GM18508 (cell line): ENCODE results near the gene HPCAL1.

ENCODE experiments used
- ATAC-seq: cut with Tn5 transposase; IDR thresholded peaks from one replicate; pipeline ENCODE4 v1.9.1; 2021; ENCODE audit warnings: moderate number of reproducible peaks; ENCODE audit not compliant: insufficient read depth, unreplicated experiment

The HPCAL1 gene

DNA sequence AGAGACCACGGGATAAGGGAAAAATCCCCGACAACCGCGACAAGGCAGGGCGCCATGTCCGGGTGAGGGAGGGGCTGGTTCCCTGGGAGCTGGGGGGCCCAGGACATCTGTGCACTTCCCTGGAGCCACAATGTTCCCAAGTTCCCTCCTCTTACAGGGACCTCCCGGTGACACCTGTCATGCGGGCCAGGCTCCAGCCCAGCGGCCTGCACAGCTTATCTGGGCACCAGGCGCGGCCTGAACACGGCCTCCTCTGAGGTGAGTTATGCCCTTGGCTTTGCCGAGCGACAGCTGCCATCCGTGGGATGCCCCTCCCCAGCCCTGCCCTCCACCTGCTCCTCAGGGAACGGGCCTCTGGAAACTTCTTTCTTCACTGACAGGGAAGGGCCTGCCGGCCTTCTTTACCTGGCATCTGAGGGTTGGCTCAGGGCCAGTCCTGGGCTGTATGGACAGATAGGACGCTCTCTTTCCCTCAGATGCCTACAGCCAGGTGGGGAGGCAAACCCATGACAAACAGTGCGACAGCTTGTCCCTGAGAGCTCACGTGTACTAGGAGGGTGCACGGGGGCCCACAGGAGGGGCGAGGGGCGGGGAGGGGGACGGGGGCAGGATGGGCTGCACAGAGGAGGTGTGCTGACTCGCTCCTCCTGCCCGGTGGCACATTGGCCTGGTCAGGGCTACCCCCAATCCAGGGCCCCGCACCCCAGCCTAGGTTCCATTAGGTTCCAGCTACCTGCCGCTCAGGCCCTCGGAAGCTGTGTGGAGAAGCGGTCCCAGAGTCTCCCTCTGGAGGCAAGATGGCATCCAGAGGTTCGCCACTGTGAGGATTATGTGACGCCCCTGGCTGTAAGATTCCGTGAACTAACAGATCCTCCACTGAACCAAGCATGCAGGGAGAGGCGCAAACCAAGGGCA lies 34.9 kb upstream of the HPCAL1 start:
- no peak for ATAC-seq

DNA sequence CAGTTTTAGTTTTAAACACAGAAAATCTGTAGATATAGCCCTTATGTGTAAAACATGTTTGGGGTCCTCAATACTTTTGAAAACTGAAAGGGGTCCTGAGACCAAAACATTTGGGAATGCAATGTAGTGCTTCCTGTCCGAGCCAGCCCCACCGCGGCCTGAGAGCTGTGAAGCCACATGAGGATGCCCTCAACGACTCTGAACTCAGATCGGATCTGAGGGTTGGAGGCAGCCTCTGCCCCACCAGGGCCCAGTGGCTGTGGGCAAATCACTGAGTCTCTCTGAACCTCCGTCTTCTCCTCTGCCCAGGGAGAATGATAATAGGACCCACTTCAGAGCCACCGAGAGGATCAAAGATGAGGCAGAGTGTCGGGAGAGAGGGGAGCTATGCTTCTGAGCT lies 33.4 kb upstream of the HPCAL1 start:
- no peak for ATAC-seq

DNA sequence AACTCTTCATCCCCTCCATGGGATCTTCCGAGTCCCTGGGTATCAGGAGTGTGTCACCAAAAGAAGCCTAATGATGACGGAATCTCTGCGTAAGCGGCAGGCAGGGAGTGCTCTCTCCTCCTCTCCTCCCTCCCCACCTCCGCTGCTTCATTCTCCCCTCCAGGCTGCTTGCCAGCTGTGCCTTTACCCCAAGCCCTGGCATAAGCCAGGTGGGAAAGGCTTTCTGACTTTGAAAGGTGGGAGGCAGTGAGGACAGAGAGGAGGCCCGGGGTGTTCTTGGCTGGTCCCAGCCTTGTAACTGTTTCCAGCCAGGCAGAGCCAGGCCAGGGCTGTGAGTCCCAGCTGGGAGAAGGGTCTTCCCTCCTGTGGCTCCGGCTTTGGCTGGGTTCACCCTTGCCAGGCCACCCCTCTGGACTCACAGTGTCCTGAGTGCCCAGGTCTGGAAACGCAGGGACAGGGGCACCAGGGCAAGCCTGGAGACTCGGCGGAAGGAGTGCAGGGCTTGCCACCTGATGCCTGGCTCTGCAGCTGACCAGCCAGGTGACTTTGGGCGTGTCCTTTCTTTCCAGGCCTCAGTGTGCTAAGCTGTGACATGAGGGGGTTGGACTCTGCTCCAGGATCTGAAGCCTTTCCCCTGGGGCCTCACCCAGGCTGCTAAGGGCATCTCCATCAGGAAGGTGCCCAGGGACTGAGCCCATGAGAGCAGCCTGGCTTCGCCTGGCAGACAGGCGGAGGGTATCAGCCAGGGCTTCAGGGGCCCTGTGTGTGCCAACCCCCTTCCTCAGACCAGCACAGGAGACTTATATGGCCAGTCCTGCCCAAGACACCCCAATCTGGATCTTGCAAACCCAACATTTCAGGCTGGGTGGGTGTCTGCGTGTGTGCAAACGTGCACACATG lies 32.7 kb upstream of the HPCAL1 start:
- no peak for ATAC-seq

DNA sequence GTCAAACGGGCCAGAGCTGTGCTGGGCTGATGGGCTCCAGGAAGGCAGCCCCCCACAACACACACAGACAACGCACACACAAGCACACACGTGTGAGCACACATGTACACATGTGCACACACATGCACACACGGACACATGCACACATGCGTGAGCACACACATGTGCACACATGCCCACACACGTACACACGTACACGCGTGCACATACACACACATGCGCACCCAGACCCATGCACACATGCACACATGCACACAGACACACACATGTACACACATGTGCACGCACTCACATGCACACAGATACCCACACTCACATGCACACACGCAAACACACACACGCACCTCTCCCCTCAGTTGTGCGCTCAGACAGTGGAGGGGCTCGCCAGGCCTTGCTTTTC lies 31.2 kb upstream of the HPCAL1 start:
- no peak for ATAC-seq

DNA sequence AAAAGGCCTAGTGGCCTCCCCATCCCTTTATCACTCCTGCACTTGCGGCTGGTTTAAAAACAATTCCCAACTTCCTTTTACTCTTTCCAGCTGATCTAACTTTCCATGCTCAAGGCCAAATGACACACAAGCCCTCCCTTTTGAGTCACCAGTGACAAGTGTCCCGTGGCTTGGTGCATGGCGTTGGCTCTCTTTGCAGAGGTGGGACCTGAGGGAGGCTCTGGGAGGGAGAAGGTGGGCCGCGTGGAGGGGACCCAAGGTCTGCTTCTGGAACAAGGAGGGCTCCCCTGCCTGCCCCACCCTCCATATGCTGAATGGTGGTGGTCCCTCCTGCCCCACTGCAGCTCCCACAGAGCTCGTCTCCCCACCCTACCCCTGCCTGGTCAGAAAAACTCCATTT lies 30.8 kb upstream of the HPCAL1 start:
- ATAC-seq, result no peak

DNA sequence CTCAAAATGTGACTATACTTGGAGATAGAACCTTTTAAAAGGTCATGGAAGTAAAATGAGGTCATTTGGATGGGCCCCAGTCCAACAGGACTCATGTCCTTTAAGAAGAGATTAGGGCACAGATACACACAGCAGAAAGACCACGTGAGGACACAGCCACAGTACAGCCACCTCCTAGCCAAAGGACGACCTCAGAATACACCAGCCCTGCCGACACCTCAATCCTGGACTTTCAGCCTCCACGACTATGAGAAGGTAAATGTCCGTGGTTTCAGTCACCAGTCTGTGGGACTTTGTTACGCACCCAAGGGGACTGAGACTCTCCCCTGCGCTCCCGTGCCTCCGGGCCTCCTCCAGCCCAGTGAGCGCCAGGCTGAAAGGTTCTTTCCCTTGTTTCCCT lies 30.2 kb upstream of the HPCAL1 start:
- ATAC-seq, result no peak

DNA sequence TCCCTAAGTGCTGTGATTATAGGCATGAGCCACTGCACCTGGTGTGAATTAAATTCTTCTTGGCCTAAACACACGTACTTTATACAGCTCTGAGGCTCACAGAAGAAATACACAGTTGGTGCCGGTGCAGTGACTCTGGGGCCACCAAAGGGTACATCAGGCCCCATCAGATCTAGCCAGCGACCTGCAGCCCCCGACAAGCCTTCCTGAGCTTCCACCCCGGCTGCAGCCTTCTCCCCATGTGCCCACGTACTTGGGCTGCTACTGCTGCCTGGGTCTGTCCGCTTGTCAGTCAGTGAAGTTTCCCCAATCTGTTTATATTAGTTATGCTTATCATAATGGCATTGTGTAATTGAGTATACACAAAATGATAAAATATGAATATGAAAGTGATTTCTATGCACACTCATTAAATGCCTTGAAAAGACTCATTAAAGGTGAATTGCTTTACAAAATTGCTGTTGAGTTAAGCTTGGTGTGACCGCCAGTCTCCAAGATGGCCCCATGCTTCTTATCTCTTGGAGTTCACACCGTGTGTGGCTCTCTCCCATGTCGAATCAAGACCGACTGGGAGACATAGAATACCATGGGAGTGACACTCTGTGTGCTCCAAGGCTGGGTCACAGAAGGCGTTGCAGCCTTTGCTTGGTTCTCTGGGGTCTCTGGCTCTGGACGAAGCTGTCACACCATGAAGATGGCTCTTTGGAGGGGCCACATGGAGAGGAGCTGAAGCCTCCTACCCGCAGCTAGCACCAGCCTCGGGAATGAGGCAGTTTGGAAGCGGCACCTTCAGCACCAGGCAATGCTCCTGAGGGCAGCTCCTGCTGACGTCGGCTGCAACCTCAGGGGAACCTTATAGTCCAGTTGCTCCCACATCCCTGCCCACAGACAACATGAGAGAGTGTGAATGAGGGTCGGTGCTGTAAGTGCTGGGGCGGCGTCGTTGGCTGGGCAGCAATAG lies 29.2 kb upstream of the HPCAL1 start:
- ATAC-seq, result no peak

DNA sequence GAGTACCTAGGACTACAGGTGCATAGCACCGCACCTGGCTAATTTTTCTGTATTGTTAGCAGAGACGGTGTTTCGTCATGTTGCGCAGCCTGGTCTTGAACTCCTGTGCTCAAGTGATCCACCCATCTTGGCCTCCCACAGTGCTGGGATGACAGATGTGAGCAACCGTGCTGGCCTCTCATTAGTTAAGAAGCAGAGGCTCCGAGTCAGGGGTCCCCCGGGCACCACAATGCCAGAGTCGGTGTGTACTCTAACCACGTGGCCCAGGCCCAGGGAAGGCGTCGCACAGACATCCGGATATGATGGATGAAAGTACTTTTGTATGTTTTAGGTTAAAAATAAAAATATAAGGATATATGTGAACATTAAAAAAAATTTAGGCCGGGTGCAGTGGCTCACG lies 28.3 kb upstream of the HPCAL1 start:
- ATAC-seq, result no peak

DNA sequence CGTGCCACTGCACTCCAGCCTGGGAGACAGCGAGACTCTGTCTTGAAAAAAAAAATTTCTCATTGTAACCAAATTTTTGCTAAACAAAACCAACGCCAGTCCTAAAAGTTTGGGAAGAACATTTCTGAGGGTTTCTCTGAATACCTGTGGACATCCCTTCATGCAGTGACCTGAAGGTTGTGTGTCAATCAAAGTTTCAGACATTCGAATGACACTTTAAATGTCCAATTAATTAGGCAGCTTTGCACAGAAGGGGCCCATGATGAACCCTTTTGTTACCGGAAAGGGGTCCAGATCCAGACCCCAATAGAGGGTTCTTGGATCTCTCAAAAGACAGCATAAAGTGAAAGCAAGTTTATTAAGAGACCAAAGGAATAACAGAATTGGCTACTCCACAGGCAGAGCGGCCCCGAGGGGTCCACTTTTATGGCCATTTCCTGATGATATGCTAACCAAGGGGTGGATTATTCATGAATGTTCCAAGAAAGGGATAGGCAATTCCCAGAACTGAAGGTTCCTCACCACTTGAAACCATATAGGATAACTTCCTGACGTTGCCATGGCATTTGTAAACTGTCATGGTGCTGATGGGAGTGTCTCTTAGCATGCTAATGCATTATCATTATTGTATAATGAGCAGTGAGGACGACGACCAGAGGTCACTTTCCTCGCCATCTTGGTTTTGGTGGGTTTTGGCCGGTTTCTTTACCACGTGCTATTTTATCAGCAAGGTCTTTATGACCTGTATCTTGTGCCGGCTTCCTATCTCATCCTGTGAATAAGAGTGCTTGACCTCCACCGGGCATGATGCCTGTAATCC lies 27.5 kb upstream of the HPCAL1 start:
- ATAC-seq, result no peak

DNA sequence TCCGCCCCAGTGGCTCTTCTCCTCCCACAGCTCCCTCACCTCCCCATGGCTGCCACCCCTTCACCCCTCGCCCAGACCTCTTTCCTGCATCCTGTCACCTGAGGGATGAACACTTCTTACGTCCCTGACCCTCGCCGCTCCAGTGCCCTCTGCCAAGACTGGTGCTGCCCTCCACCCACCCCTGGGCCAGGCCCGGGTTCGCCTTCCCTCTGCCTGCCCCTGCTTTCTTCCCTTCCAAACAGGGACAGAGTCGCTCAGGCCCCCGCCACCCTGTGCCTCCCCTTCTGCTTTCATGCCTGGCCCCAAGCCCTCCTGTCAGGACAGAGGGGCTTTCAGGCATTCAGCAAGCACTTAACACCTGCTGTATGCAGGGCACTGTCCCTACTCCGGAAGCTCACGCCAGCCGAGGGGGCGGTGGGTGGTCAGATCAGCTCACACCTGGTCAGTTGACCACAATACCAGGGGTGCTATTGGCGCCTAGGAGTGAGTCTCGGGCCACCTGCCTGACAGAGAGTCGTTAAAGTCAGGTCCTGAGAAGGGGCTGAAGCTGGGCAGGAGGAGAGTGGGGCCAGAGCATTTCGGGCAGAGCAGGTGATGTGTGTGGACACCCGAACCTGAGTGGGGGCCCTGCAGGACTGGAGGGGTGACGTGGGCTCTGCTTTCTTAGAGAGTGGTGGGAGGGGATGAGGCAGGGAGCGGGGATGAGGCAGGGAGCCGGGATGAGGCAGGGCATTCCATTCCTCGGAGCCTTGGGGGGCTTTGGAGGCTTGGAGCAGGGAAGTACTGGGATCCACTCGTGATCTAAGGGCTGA lies 26.0 kb upstream of the HPCAL1 start:
- ATAC-seq, result no peak

DNA sequence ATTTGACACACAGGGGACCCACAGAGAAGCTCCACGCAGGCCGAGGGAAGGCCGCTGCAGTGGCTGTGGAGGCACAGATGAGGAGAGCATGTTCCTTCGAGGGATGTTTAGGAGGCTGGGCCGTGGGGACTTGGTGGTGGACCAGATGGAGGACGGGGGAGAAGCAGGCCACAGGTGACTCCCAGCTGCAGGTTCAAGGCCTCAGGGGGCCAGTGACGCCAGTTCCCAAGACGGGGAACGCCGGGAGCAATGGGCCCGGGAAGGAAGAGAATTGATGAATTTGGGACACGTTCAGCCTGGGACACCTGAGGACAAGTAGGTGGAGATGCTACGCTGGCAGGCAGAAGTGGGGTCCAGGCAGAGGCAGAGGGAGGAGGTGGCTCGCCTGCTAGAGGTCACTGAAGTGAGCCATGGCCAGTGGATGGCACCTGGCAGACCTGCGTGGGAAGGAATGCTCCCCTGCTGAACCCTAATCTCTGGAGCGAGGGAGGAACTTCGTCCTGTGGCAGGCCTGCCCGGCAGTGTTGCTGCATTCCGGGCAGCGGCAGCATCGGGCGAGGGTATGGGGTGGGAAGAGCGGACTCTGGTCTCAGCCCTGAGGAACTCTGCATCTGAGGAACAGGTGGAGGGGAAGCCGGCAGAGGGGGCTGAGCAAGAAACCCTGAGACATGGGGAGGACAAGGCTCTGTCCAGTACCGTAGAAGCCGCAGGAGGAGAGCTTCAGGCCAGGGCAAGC lies 25.2 kb upstream of the HPCAL1 start:
- no peak for ATAC-seq

DNA sequence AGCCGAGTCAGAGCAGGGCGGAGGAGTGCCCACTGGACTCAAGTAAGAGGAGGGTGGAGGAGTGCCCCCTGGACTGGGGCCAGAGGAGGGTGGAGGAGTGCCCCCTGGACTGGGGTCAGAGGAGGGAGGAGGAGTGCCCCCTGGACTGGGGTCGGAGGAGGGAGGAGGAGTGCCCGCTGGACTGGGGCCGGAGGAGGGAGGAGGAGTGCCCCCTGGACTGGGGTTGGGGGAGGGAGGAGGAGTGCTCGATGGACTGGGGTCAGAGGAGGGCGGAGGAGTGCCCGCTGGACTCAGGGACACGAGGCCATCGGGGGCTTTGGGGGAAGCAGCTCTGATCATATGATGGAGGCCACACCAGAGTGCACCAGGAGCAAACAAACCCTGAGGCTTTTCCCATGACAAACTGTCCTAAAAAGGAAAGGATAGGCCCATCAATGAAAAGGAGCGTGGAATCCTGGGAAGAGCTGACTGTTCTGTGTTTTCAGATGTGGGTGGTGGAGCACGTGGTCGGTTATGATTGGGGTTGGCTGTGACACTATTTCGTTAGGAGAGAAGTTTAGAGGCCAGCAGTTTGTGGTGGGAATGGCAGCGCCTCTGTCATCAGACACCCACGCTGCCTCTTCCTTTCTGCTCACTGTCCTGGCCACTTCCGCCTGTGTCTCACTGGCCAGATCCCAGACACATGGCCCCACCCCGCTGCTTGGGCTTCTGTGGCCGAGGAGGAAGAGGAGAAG lies 24.5 kb upstream of the HPCAL1 start:
- no peak for ATAC-seq

DNA sequence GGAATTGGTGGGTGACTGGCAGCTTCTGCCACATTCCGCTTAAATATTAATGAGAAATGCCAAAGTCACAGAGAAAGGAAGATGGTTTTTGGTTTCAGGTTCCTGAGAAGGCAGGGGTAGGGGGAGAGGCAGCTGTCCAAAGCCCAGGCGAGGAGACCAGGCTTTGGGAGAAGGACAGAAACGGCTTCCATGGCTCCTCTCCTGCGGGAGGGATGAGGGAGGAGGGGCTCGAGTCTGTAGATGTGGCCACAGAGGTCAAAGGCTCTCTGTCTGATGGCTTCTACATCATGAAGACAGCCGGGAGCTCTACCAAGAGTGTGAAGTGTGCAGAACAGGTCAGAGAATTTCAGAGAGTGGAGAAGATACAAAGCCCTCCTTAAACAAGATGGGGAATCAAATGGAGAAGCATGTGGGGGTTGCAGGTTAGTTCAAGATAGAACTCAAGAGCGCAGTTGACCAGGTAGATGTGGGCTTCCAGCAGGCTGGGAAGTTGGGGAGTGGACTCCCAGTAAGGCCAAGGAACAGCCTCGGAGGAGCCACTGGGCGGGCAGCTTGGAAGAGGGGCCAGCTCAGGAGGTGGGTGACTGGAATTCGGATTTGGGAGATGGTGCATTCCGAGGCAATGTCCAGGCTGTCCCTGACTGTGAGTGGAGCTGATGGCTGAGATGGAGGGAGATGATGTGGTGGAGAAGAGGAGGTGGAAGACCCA lies 23.8 kb upstream of the HPCAL1 start:
- no peak for ATAC-seq

DNA sequence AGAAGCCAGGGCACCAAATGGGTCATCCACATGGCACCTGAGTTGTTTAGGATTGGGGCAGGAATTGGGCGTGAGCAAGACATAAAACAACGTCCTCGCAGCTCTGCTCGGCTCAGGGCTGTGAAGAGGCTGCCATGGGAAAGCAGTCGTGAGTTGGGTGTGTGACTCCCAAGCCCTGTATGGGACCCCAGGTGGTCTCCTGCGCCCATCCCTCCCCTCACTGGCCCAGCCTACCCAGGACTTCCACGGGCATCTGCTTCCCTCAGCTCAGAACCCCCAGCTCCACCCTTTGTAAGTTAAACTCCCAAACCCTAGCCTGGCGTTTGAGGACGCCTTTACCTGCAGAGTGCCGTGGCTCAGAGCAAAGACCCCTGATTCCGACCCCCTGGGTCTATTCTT lies 23.2 kb upstream of the HPCAL1 start:
- no peak for ATAC-seq

DNA sequence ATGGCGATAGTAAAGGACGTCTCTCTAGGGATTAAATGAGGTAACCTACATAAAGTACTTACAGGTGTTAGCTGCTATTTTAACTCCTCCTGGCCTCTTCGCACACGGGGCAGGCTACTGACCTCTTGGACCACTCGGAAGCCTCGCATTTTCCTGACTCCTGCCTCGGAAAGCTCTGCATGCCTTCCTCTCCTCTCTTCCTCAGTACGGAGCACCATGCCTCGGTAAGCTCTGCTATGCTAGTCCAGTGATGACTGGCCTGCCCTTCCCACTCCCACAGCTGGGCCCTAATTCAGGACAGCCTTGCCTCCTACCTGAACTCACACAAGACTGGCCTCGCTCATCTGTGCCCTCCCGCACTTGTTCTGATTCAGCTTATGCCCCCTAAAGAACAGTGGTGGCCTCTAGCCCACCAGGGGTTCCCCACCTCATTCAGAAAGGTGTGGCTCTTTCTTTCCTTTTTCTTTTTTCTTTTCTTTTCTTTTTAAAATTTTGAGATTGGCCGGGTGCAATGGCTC lies 22.7 kb upstream of the HPCAL1 start:
- ATAC-seq, result no peak

DNA sequence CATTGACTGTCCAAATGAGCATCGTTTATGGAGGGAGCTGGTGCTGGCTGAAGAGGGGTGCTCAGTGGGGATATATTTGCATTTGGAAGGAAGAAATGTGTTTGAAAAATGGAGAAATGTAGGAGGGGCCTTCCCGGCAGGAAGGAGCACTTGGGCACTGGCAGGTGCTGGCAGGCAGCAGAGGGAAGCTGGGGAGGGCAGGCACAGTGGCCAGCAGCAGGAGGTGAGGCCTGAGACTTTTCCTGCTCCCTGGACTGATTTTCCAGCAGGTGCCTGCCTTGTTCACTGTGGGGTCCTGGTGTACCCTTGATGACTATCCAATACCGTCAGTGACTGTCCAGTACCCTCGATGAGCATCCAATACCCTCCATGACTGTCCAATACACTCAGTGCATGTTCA lies 20.8 kb upstream of the HPCAL1 start:
- no peak for ATAC-seq
